ENCODE results near the gene UNC45B.
"Not testable (repeated sequence)": the region's sequence is repeated elsewhere in the genome, so short reads cannot be mapped to it uniquely, and the experiment has no call there.

UNC45B gene, protein sequence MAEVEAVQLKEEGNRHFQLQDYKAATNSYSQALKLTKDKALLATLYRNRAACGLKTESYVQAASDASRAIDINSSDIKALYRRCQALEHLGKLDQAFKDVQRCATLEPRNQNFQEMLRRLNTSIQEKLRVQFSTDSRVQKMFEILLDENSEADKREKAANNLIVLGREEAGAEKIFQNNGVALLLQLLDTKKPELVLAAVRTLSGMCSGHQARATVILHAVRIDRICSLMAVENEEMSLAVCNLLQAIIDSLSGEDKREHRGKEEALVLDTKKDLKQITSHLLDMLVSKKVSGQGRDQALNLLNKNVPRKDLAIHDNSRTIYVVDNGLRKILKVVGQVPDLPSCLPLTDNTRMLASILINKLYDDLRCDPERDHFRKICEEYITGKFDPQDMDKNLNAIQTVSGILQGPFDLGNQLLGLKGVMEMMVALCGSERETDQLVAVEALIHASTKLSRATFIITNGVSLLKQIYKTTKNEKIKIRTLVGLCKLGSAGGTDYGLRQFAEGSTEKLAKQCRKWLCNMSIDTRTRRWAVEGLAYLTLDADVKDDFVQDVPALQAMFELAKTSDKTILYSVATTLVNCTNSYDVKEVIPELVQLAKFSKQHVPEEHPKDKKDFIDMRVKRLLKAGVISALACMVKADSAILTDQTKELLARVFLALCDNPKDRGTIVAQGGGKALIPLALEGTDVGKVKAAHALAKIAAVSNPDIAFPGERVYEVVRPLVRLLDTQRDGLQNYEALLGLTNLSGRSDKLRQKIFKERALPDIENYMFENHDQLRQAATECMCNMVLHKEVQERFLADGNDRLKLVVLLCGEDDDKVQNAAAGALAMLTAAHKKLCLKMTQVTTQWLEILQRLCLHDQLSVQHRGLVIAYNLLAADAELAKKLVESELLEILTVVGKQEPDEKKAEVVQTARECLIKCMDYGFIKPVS

DNA sequence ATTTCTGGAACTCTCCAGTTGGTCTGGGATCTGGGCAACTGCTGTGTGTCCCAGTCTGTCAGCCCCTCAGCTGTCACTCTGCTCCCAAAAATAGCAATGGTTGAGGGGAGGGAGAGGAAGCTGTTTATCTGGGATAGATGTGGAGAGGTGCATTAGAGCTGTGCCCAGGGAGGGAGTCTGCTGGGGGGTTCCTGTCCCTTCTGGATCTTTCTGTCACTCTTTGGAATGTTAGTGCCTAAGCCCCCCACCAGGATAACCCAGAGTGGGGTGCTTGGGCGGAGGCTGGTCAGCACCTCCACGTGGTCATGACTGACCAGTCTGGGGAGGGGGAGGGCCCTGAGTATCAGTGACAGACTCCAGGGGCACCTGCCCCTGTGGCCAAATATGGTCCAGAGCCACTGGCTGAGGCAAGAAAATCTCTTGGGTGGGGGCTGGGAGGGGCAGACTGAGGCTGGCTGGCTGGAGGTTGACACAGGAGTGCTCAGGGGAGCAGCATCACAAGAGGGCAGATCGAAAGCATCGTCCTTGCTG, at the start of gene UNC45B:
TSS of gene UNC45B (plus strand) at position 443 of the 531 bp plus-strand sequence. CDS start 447 bp downstream, outside the sequence.
- DNase-seq (ENCODE audit: low spot score) = no peak

DNA sequence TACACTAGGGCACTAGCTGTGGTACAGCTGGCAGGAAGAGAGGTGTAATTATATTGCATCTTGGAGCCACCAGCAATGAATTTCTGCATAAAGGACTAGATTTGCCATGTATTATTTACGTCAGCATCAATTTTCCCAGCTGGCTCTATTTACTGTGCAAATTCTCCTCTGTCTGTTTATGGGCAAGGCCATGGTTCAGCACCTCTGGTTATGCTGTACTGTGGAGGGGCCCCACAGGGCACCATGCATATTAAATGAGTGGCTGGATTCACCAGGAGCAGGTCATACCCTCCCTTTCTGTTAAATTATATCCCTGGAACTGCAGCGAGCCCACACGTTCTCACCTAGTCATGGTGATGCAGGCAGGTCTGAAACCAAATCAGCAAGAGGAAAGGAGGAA, 47.7 kb upstream of the UNC45B start:
- DNase-seq (ENCODE audit: low spot score) = no peak

- DNase-seq (ENCODE audit: low spot score) = no peak
These were observed 46.6 kb upstream of the UNC45B start for GRCh38 chr17:35101036-35101435.

DNA sequence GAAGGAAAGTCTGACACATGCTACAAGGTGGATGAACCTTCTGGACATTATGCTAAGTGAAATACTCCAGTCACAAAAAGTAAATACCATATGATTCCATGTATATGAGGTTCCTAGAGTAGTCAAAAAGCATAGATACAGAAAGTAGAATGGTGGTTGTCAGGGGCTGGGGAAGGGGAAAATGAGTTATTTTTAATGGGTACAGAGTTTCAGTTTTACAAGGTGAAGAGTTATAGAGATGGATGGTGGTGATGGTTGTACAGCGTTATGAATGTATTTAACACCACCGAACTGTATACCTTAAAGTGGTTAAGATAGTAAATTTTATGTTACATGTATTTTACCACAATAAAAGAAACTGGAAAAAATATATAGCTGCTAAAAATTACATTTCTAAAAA, 45.9 kb upstream of the UNC45B start:
- DNase-seq (ENCODE audit: low spot score) = no peak

DNA sequence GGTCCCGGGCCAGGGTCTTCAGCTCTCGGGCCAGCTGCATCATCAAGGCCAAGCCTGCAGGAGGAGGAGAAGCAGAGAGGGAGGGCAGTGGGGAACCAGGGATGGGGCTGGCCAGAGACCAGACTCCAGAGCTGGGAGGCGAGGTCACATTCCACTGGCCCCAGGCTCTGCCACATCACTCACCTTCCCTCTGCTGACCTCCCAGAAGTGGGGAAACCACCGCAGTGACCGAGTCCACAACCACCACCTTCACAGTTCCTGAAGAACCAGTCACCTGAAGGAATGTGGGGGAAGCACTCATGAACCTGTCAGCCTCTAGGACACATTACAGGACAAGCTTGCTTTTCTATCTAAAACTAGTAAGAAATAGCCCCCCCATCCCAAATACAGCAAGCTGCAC, 44.3 kb upstream of the UNC45B start:
- DNase-seq (ENCODE audit: low spot score) = no peak

DNA sequence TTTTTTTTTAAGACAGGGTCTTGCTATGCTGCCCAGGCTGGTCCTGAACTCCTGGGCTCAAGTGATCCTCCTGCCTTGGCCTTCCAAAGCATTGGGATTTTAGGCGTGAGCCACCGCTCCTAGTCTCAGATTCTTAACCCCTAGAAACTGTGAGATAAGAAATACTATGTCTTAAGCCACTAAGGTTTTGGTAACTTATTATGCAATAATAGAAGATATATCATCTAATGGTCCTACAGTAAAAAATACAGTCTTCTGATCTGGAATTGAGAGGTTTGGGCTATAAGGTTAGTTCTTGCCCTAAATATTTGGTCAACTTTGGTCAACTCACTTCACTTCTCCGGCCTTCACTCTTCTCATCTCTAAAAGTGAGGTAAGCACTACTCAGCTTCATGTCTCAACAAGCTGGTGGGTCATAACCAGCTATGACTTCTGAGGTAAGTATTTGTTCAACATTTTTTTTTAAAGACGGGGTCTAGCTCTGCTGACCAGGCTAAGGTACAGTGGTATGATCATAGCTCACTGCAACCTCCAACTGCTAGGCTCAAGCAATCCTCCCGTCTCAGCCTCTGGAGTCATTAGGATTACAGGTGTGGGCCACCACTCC, 42.7 kb upstream of the UNC45B start:
- DNase-seq (ENCODE audit: low spot score) = no peak

GRCh38 chr17:35110791-35111190, 36.8 kb upstream of the UNC45B start:
- DNase-seq (ENCODE audit: low spot score) = not testable (repeated sequence)

DNA sequence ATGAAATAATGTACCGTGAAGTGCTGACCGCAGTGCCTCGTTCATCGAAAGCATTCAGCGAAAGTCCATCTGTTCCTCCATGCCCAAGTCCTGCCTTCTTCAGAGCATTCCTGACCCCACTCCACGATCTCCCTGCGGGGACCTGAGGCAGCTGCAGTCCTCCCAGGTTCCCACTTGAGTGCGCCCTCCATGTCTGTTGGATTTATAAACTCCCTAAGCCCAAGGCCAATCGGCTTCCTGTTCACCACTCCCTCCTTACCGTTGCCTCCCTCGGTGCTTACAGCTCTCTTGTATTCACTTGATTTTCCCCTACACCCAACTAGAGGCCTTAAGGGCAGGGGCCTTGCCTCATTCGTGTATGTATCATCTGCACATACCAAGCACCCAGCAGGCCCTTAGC, 30.8 kb upstream of the UNC45B start:
- DNase-seq (ENCODE audit: low spot score) = no peak

DNA sequence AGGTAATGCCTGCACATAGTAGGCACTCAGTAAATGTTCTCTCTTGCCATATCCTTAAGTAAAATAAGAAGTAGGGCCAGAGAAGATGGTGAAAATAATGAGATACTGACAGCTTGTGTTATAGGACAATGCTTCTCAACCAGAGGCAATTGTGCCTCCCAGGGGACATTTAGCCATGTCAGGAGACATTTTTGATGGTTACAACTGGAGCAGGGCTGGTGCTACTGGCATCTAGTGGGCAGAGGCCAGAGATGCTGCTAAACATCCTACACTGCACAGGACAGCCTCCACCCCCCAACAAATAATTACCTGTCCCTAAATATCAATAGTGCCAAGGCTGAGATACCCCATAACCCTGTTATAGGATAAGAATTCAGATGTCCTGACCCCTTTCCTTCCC, 29.6 kb upstream of the UNC45B start:
- DNase-seq (ENCODE audit: low spot score) = peak; percentile 38

DNA sequence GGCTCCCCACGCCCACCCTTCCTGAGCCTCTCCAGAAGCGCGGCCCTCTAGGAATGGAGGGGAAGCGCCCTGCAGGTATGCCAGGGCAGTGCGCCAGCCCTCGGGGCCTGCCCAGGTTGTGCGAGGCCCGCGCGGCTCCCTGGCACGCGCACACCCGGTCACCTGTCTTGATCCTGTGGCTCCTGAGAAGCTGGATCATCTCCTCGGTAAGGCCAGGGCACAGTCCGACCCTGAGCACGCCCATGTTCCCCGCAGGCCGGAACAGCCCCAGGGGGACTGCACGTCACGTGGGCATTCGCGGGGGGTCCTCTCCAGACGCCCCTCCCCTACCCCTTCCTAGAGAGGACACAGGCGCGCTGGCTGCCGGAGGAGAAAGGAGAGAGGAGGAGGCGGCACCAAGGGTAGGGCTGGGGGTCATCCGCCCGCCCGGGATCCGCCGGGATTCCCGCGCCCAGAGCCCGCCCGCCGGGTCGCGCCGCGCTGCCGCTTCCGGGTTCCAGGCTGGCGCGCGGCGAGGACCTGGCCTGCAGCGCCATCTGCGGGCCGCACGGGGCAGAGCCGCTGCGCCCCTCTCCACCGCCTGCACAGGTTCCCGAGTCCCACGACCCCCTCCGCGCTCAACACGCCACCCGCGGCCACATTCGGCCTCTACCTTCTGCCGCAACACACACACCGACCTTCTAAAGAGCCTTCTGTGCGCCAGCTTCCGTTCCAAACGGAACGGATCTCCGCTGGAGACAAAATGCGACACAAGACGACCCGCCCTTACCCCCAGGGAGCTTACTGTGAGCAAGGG, 28.0 kb upstream of the UNC45B start, which contains the start of gene RAD51D:
TSS of gene RAD51D (minus strand) at position 491 of the 796 bp plus-strand sequence. CDS start at position 244, 247 bp downstream.
- DNase-seq (ENCODE audit: low spot score) = peak; percentile 90

- no peak for DNase-seq (ENCODE audit: low spot score)
These were observed 26.3 kb upstream of the UNC45B start, which contains the start of gene FNDC8 for GRCh38 chr17:35121315-35121714. TSS of gene FNDC8 (plus strand) at chr17:35121615. CDS start at chr17:35121694, 79 bp downstream.

DNA sequence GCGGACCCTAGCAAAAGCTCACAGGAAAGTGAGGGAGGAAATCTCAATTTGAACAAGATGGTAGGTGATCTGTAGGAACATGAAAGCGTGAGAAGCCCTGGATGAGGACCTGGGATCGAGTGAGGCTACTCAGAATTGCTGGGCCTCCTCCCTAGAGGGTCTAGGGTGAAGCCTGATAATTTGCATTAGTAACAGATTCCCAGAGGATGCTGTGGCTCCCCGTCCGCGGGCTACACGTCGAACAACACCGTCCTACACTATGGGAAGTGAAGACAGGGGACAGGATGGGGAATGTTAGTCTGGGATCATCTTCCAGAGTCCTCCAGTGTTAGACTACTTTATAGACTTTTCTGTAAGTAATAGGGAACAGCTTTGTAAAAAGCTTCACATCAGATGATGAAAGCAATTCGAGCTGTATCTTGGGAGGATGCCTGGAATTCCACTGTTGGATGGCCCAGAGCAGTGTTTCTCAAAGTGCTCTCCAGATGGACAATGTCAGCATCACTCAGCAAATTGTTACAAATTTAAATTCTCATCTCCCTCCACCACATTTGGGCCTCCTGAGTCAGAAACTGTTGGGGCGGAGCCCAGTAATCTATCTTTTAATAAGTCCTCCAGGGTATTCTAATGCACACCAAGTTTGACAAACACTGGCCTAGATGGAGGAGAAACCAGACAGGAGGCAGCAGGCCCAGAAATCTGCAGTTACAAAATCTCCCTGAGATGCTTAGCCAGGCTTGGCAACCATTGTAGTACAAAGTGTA, 19.7 kb upstream of the UNC45B start:
- peak; percentile 66 for DNase-seq (ENCODE audit: low spot score)

GRCh38 chr17:35129154-35129972, 18.3 kb upstream of the UNC45B start:
- peak; percentile 47 for DNase-seq (ENCODE audit: low spot score)

- DNase-seq (ENCODE audit: low spot score) = no peak
These were observed 17.7 kb upstream of the UNC45B start for GRCh38 chr17:35129973-35130351.

GRCh38 chr17:35130392-35130791, 17.2 kb upstream of the UNC45B start:
- DNase-seq (ENCODE audit: low spot score) = no peak

DNA sequence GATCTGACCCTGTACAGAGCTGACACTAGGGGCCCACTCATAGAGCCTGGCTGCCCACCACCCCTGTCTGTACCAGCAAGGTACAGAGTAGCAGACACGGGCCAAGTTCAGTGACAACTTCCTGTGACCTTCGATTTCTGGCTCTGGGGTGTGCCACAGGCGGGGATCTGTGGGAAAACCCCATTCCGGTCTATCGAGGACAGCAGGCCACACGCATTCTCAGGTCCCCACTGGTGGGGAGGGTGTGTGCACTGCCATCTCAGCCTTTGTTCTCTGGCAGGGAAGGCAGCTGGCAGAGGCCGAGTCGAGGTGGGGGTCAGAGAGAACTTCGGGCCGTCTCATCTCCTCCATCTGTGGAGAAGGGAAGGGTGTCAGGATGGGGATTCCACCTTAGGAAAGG, 15.5 kb upstream of the UNC45B start:
- no peak for DNase-seq (ENCODE audit: low spot score)

DNA sequence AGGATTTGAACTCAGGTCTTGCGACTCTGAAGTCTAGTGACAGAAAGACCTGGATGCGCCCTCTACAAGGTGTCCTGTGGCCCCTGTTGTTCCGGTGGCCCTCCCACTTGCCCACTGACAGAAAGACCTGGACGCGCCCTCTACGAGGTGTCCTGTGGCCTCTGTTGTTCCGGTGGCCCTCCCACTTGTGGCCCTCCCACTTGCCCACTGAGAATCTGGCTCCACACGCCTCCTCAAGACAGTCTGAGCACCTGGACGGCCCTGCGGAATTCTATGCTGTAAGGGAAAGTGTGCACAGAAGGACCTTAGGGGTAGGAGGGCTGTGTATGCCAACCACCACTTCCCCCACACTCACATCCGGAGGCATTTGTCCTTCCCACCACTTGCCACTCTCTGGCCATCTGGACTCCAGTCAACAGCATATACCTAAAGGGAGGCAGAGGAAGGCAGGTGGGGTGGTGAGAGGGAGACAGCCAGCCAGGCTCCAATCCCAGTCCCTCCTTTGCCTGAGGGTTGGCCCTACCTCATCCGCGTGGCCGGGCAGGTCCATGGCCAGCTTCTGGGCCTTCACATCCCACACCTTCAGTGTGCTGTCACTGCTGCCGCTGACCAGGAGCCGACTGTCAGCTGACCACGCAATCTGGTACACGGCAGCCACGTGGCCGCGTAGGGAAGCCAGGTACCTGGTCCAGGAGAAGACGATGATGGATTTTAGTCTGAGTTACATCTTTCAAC, 14.6 kb upstream of the UNC45B start:
- DNase-seq (ENCODE audit: low spot score) = no peak

DNA sequence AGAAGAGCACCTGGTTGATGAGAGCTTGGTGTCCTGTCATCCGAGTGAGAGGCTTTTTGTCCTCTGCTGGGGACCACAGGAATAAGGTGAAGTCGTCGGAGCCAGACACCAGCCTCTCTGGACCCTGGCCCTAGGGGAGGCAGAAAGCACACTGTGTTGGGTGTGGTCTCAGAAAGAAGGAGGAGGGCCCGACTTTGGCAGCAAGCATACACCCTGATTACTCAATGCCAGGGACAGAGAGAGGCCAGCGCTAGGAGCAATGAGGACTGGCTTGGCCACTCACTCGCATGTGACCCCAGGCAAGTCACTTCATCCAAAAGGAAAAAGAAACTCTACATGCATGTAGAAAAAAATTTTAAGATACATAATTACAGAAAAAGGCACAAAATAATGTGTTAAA, 12.3 kb upstream of the UNC45B start:
- no peak for DNase-seq (ENCODE audit: low spot score)

GRCh38 chr17:35138218-35138617, 9.4 kb upstream of the UNC45B start:
- no peak for DNase-seq (ENCODE audit: low spot score)

All from AG08395 (cell line).